Measurements from ENCODE around the gene GFOD1. TPM values are rescaled to one million over a fixed set of nuclear protein-coding genes. Genes with fewer than 3 reads are reported as not detected.
A peak's percentile ranks its signal among the peaks of the same experiment; 100 is the strongest.

GFOD1 gene
- total RNA-seq, 1 experiment from 2014 or later: 0.68 TPM

DNA sequence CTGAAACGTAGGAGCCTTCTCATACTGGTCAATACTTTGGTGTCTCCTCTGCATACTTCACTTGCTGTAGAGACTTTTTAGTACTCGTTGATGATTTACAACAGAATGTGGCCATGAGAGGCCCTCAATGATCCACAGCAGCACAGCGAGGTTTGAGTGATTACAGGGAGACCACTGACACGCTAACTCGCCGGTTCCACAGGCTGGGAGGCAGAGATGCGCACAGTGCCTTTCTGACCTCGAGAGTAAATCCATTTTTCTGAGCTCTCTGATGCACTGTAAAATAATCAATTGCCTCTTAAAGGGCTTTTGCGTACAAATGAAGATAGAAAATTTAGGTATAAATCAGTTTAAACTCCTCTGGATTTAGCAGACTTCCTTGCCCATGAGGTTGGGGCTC lies 102.9 kb downstream of the GFOD1 start:
- ChIA-PET POLR2A (ENCODE audit: unreplicated experiment) (no interaction called here), CTCF (no interaction called here)
- Histone ChIP-seq H3K27me3 (ENCODE audit: insufficient read depth, low read depth) (no peaks in the 10 kb centered on the region), H2AFZ (no peak overlapping the region), H4K20me1 (ENCODE audit: insufficient read depth) (no peaks in the 10 kb centered on the region), H3K9me3 (ENCODE audit: insufficient read depth, low read depth) (no peaks in the 10 kb centered on the region; the same call in 1 of the 2 replicates), H3K9me2 (ENCODE audit: insufficient read depth) (no peaks in the 10 kb centered on the region), H3F3A (ENCODE audit: insufficient read depth, low read depth) (0 out of 2 replicates have a peak, but pooled peaks cover 4% of the 10 kb centered on the region), H3K4me1 (replicated peaks; ENCODE audit: insufficient read depth) (peaks cover 14% of the 10 kb centered on the region), H3K36me3 (ENCODE audit: low read depth) (no peaks in the 10 kb centered on the region), H3K4me3 (no peak overlapping the region), H3K4me2 (no peak overlapping the region), H3K27ac (no peak overlapping the region), H3K79me2 (ENCODE audit: low read depth) (no peaks in the 10 kb centered on the region)
- DNase-seq: no peak
- TF ChIP-seq EZH2 (IDR thresholded peaks at IDR 0.05; ENCODE audit: low read depth) (no peak), CTCF (conservative IDR thresholded peaks at IDR 0.05) (no peak)
- no TSS peak for BruUV-seq (replicated peaks)
- intact Hi-C loops (cut with micrococcal nuclease; ENCODE audit: unreplicated experiment): no loop called here

GRCh38 chr6:13383328-13384163 lies 103.9 kb downstream of the GFOD1 start:
- peaks cover 14% of the 10 kb centered on the region for H3K4me1 ChIP-seq (replicated peaks; ENCODE audit: insufficient read depth)
- H3K79me2 ChIP-seq (ENCODE audit: low read depth): no peaks in the 10 kb centered on the region
- H4K20me1 ChIP-seq (ENCODE audit: insufficient read depth): no peaks in the 10 kb centered on the region
- no TSS peak for BruUV-seq (replicated peaks)
- no peaks in the 10 kb centered on the region; the same call in 1 of the 2 replicates for H3K9me3 ChIP-seq (ENCODE audit: insufficient read depth, low read depth)
- ChIA-PET POLR2A (ENCODE audit: unreplicated experiment) (no interaction called here), CTCF (no interaction called here)
- H3K27me3 ChIP-seq (ENCODE audit: insufficient read depth, low read depth): no peaks in the 10 kb centered on the region
- H3K36me3 ChIP-seq (ENCODE audit: low read depth): no peaks in the 10 kb centered on the region
- no peak for TF ChIP-seq EZH2 (IDR thresholded peaks at IDR 0.05; ENCODE audit: low read depth)
- no peak for TF ChIP-seq CTCF (conservative IDR thresholded peaks at IDR 0.05)
- DNase-seq: peak in 1 of 2 experiments; percentile 75
- H3K9me2 ChIP-seq (ENCODE audit: insufficient read depth): no peaks in the 10 kb centered on the region
- H2AFZ ChIP-seq: no peak overlapping the region
- H3K4me2 ChIP-seq: peak overlapping the region; percentile 15; the same call in 1 of the 2 replicates
- H3F3A ChIP-seq (ENCODE audit: insufficient read depth, low read depth): 0 out of 2 replicates have a peak, but pooled peaks cover 4% of the 10 kb centered on the region
- intact Hi-C loops (cut with micrococcal nuclease; ENCODE audit: unreplicated experiment): no loop called here
- H3K4me3 ChIP-seq: no peak overlapping the region
- peak overlapping the region; percentile 59 for H3K27ac ChIP-seq

DNA sequence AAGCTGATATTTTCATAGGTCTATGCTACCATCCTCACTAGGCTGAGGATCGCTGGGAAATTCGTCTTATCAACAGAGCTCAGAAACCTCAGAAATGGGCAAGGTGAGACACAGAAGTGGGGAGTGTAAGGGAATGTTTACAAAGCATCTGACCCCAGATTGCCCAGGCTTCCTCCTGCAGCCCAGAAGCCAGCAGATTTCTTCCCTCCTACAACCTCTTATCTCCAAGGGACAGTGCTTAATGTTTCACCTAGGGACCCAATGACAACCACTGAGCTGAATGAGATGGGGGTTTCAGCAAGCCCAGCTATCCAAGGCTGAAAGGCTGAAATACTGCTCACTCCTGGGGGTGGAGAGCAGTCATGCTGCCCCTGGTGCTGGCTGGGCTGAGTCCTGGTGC lies 106.6 kb downstream of the GFOD1 start:
- intact Hi-C loops (cut with micrococcal nuclease; ENCODE audit: unreplicated experiment): no loop called here
- no peak overlapping the region for H3K27ac ChIP-seq
- no peaks in the 10 kb centered on the region for H3K27me3 ChIP-seq (ENCODE audit: insufficient read depth, low read depth)
- H2AFZ ChIP-seq: no peak overlapping the region
- CTCF ChIA-PET: no interaction called here
- peaks cover 14% of the 10 kb centered on the region for H3K4me1 ChIP-seq (replicated peaks; ENCODE audit: insufficient read depth)
- POLR2A ChIA-PET (ENCODE audit: unreplicated experiment): no interaction called here
- H4K20me1 ChIP-seq (ENCODE audit: insufficient read depth): no peaks in the 10 kb centered on the region
- H3K9me2 ChIP-seq (ENCODE audit: insufficient read depth): no peaks in the 10 kb centered on the region
- TF ChIP-seq EZH2 (IDR thresholded peaks at IDR 0.05; ENCODE audit: low read depth) (no peak), CTCF (conservative IDR thresholded peaks at IDR 0.05) (no peak)
- H3K4me3 ChIP-seq: no peak overlapping the region
- no peak overlapping the region for H3K4me2 ChIP-seq
- BruUV-seq (replicated peaks): no TSS peak
- H3K36me3 ChIP-seq (ENCODE audit: low read depth): no peaks in the 10 kb centered on the region
- H3K79me2 ChIP-seq (ENCODE audit: low read depth): no peaks in the 10 kb centered on the region
- 0 out of 2 replicates have a peak, but pooled peaks cover 4% of the 10 kb centered on the region for H3F3A ChIP-seq (ENCODE audit: insufficient read depth, low read depth)
- no peak for DNase-seq
- no peaks in the 10 kb centered on the region for H3K9me3 ChIP-seq (ENCODE audit: insufficient read depth, low read depth)
